GM18517 (cell line): ENCODE results near the gene RARS1.
"Not testable (repeated sequence)": the region's sequence is repeated elsewhere in the genome, so short reads cannot be mapped to it uniquely, and the experiment has no call there.

Experiments
- ATAC-seq: cut with Tn5 transposase; IDR thresholded peaks from one replicate; pipeline ENCODE4 v1.9.1; 2021; ENCODE audit warnings: mild to moderate bottlenecking, moderate library complexity; ENCODE audit not compliant: unreplicated experiment

Gene RARS1

GRCh38 chr5:168479166-168479565 is 7.1 kb upstream of the RARS1 start:
- no peak for ATAC-seq

GRCh38 chr5:168480601-168481000 is 5.7 kb upstream of the RARS1 start:
- ATAC-seq = no peak

DNA sequence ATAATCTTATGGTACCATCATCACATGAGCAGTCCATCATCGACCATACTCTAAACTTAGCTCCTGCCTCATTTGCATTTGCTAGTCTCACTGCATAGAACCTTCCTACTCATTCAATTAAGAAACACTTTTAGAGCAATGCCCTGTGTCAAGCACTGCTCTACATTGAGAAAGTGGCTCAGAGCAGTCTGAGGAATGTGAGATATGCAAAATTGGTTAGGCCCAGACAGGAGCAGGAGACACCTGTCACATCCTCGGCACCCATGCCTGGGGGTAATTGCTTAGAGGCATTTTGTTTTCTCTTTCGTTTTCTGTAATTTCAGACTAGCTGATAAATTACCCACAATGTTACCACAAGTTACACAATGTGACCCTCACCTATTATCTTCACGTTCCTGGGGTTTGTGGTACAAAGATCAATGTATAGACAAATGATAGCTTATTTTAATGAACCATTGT is 4.9 kb upstream of the RARS1 start:
- ATAC-seq = peak; percentile 93

GRCh38 chr5:168482361-168482760 is 3.9 kb upstream of the RARS1 start:
- no peak for ATAC-seq

- no peak for ATAC-seq
Observed at GRCh38 chr5:168489059-168489458, 2.8 kb downstream of the RARS1 start.

DNA sequence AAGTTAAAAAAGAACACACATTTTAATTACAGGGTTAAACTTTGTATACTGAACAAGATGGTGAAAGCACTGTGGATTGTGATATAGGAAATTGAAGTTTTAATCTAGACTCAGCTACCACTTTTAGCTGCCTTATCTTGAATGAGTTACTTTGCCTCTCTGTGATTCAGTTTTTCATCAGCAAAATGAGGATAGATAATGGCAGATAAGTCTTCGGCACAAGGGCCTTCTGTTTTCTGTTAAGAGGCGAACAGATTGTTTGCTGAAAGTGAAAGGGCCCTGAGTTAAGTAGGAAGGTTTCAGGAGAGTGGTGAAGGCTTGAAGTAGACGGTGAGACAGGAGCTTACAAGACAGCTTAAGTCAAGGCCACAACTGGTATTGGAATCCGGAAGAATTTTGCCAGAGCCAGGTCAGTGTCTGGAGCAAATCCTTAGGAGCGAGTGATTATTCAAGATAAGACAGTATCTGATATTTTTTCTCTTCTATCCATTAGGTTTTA is 7.8 kb downstream of the RARS1 start:
- no peak for ATAC-seq

DNA sequence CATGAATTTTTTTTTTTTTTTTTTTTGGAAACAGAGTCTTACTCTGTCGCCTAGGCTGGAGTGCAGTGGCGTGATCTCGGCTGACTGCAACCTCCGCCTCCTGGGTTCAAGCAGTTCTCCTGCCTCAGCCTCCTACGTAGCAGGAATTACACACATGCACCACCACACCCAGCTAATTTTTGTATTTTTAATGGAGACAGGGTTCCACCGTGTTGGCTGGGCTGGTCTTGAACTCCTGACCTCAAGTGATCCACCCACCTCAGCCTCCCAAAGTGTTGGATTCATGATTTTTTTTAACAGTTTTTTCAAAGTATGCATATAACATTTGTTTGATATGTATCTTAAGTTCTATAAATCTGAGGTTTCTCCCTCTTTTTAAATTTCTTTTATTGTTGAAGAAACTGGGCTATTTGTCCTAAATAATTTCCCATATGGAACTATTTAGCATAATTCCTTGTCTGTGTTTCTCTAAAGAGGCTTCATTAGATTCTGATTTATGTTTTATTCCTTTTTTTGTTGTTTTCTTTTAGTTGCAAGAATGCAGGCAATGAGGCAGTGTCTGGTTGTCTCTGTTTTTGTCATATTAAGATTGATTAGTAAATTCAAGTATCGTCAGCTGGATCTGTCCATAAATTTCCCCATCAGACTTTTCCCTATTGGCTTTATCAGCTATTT is 16.4 kb downstream of the RARS1 start:
- no peak for ATAC-seq

DNA sequence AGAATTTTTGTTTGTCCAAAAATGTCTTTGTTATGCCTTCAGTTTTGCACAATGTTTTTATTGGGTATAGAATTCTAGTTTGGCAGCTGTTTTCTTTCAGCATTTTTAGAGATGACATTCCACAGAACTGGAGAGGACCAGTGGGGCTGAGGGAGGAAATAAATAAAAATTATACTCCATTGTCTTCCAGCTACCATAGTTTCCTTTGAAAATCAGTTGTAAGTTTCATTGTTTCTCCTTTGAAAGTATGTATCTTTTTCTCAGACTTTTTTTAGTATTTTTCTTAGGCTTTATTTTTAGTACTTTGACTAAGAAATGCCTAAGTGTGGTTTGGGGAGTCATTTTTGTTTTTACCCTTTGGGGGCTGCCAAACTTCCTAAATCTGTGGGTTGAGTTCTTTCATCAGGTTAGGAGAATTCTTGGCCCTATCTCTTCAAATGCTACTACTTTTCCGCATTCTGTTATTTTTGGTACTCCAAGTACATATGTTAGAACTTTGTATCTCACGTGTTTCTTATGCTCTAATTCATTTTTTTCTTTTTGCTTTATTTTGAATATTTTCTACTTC is 27.7 kb downstream of the RARS1 start:
- no peak for ATAC-seq

DNA sequence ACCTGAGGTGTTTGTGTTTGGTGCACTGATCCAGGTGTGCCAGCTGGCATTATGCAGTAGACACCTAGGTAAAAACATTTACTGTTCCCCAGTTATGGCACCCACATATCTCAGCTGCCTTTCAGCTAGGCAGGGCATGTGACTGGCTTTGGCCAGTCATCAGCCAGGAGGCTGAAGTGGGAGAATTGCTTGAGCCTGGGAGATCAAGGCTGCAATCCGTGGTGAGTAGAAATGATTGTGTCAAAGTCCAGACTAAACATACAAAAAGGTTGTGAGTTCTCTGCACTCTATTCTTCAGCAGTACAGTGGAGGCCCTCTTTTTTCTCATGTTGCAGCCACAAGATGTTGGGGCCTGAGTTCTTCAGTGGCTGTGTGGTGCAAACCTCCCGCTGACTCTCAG is 39.6 kb downstream of the RARS1 start:
- ATAC-seq = no peak

DNA sequence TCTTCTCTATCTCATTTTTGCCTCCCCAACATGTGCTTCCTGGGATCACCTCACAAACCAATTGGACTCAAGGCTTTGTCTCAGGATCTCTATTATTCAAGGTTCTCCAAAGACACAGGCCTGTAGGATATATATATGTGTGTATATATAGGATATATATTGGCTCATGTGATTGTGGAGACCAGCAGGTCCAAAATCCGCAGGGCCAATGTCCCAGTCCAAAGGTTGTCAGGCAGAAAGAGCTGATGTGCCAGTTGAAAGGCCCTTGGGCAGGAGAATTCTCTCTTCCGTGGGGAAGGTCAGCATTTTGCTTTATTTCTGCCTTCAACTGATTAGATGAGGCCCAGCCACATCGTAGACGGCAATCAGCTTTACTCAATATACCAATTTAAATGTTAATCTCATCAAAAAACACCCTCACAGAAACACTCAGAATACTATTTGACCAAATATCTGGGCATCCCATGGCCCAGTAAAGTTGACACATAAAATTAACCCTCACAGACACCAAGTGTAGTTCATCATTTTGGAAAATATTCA is 41.6 kb downstream of the RARS1 start:
- ATAC-seq = no peak

DNA sequence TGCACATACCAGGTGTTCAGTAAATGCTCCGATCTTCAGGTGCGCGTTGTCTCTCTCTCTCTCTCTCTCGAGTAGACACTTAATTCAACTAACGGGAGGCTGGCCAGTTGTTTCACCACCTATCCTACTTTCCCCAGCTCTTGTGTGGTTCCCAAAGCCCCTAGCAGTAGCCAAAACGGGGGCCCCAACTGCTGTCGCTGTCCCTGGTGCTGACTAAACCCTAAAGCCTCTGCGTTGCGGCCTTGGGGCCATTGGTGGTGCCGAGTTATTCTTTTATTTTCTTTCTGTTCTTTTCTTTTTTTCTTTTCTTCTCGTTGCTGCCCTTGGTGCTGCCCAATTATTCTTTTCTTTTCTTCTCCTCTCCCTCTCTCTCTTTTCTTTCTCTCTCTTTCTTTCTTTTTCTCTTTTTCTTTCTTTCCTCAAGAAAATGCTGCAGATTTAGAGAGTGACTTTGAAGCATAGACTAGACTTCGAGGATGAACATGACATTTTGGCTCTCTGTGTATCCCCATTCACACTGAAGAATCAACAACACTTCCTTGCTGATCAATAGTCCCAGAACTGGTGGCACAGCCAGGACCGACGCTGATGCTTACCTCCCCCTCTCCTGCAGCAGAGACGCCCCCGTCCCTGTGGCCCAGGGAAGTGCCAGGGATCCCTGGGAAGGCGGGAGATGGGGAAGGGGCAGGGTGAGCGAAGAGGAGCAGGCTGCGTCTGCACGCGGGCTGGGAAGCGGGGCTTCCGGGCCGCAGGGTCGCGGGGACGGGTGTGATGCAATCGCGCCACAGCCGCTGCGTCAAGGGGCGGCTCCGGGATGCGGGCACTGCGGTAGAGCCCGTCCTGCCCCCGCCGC is 42.5 kb downstream of the RARS1 start, which contains the start of gene FBLL1:
FBLL1 (plus strand) TSS at position 785 of the 853 bp plus-strand sequence. CDS start 200 bp downstream, outside the sequence.
- ATAC-seq = no peak

DNA sequence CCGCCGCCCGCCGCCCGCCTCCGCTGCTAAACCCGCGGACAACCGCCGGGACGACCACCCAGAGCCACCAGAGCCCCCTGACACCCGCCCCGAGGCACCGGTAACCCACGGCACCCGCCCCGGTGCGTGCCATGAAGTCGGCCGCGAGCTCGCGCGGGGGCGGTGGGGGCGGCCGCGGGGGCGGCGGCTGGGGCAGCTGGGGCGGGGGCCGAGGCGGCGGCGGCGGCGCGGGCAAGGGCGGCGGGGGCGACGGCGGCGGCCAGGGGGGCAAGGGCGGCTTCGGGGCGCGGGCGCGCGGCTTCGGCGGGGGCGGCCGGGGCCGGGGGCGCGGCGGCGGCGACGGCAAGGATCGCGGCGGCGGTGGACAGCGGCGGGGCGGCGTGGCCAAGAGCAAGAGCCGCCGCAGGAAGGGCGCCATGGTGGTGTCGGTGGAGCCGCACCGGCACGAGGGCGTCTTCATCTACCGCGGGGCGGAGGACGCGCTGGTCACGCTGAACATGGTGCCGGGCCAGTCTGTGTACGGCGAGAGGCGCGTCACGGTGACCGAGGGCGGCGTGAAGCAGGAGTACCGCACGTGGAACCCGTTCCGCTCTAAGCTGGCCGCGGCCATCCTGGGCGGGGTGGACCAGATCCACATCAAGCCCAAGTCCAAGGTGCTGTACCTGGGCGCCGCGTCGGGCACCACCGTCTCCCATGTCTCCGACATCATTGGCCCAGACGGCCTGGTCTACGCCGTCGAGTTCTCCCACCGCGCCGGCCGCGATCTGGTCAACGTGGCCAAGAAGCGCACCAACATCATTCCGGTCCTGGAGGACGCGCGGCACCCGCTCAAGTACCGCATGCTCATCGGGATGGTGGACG is 43.3 kb downstream of the RARS1 start:
- no peak for ATAC-seq

- no peak for ATAC-seq
Observed at GRCh38 chr5:168530621-168531150, 44.4 kb downstream of the RARS1 start.

- no peak for ATAC-seq
Observed at GRCh38 chr5:168531191-168531590, 44.9 kb downstream of the RARS1 start.

DNA sequence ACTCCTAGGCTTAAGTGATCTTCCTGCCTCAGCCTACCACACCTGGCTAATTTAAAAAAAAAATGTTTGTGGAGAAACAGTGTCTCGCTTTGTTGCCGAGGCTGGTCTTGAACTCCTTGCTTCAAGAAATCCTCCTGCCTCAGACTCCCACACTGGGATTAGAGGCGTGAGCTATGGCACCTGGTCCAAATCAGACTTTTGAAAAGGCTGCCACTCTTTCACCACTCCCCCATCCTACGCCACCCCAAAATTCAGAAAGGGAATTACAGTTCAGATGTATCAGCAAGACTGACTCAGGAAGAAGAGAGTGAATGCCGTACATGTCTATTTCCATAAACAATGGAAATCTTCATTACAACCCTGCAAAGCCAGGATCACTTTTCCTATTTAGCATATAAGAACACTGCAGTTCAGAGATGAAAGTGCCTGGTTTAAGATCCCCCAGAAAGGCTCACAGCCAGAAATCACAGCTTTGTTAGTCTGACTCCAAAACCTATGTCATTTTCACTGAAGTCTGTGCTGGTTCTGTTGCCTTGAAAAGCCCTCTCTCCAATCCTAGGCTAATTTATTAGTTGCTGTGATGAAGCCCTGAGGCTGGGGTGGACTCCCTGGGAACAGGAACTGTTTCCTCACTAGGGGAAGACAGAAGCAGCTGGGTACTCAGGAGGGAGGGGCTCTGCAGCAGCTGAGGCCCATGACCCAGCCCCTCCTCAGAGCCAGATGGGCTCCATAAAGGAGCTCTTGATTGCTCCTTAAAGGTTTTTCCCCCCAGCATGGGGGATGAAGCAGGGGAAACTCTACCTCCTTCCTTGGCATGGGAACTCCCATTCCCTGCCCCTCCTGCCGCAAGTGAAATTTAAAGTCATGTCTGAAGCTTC is 46.0 kb downstream of the RARS1 start:
- no peak for ATAC-seq

DNA sequence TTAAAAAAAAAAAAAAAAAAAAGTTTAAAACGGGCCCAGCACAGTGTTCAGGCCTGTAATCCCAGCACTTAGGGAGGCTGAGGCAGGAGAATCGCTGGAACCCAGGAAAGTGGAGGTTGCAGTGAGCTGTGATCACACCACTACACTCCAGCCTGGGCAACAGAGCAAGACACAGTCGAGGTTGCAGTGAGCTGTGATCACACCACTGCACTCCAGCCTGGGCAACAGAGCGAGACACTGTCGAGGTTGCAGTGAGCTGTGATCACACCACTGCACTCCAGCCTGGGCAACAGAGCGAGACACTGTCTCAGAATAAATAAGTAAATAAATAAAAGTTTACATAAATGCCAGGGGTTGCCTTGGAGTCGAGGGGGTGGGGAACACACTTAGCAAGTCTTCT is 48.1 kb downstream of the RARS1 start:
- not testable (repeated sequence) for ATAC-seq

DNA sequence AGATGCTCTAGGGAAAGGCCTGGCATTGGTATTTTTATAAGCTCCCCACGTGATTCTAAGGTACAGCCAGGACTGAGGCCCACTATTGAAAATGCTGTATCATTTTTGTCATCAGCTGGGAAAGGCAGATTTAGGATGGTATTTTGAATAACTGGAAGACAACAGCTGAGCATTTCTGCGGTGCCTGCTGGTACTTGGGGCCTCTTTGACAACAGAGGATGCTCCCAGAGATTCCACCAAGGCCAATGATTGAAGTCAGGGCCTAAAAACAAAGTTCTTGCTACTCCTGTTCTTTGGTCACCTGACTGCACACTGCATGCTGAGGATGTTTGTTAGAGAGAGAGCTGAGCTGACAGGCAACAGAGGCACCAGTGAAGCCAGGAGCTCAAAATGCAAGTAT is 50.9 kb downstream of the RARS1 start:
- no peak for ATAC-seq

GRCh38 chr5:168549554-168549953 is 63.3 kb downstream of the RARS1 start:
- no peak for ATAC-seq

DNA sequence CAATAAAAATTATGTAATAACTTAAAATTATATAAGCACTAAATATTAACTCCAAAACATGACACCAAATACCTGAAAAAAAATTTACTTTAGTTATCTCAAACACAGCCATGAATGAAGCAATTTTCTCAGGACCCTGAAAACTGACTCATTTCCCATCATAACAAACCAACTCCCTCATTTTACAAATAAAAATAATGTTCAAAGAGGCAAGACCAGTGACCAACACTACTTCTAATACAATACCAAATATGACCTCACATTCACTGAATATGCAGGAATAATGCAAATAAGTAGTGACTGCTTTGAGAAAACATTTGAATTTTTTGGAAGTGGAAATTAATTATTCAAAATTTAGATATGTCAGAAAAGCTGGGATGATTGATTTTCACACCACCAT is 64.4 kb downstream of the RARS1 start:
- no peak for ATAC-seq
